ENCODE data around the gene IMPDH1. TPM values are rescaled to one million over a fixed set of nuclear protein-coding genes. Genes with fewer than 3 reads are reported as not detected.

IMPDH1 gene
- total and polyA plus RNA-seq, 4 donors = 25.9 to 136 (median 61.9) TPM

DNA sequence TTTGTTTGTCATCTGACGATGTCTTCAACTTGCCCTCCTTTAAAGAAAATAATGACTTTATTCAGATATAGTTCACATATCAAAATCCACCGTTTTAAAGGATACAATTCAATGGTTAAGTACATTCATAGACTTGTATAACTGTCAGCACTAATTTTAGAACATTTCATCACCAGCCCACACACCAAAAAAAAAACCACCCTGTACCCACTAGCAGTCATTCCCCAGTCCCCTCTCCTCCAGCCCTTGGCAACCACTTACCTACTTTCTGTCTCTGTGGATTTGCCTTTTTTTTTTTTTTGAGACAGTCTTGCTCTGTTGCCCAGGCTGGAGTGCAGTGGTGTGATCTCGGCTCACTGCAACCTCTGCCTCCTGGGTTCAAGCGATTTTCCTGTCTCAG, 40.6 kb upstream of the IMPDH1 start:
- no peak overlapping the region for H3K4me3 ChIP-seq
- peaks cover 0 to 6% (median 0%) of the 10 kb centered on the region in 4 donors for H3K9me3 ChIP-seq (ENCODE audit: control insufficient read depth in 4 of 4, insufficient read depth in 3 of 4, low read length in 3 of 4)
- no peak overlapping the region for H3K9ac ChIP-seq (ENCODE audit: insufficient read depth in 1 of 2, low read length in 2 of 2)
- no peak for TF ChIP-seq CTCF (IDR thresholded peaks at IDR 0.05; ENCODE audit: control extremely low read depth, extremely low read depth)
- H3K36me3 ChIP-seq (ENCODE audit: control insufficient read depth in 4 of 4, insufficient read depth in 4 of 4, low read length in 4 of 4) = no peaks in the 10 kb centered on the region
- 50 to 60% methylated on average over 4 of the region's 4 CpGs for WGBS, 2 donors
- no peak for ATAC-seq (ENCODE audit: insufficient read depth, low FRiP score)
- peaks cover 5 to 20% (median 10%) of the 10 kb centered on the region in 5 donors for H3K4me1 ChIP-seq (ENCODE audit: control insufficient read depth in 5 of 5, insufficient read depth in 5 of 5, low read length in 5 of 5)
- H3K27ac ChIP-seq (ENCODE audit: low read depth in 1 of 2, low read length in 1 of 2) = no peak overlapping the region
- no peaks in the 10 kb centered on the region for H3K27me3 ChIP-seq (ENCODE audit: control insufficient read depth in 3 of 3, insufficient read depth in 3 of 3, low read length in 2 of 3)
- no peak for DNase-seq

DNA sequence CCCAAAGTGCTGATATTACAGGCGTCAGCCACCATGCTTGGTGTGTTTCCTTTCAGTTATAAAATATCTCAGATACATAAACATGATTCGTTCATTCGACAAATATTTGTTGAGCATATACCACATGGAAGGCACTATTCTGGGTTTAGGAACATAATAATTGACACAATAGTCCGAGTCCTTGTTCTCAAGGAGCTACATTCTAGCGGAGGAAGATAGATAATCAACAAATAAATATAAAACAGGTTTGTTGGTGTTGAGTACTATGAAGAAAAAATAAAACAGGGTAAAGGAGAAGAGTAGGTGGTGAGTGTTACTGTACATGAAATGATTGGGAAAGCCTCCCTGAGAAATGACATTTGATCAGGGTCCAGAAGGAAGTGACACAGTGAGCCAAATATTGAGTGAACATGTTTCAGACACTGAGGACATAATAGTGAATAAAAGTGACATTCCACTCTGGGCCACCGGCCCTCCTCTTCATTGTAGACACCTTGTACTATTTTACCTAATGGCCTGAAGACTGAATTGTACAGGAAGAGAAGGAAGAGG, 39.0 kb upstream of the IMPDH1 start:
- Histone ChIP-seq H3K27me3 (ENCODE audit: control insufficient read depth in 3 of 3, insufficient read depth in 3 of 3, low read length in 2 of 3) (no peaks in the 10 kb centered on the region), H3K36me3 (ENCODE audit: control insufficient read depth in 4 of 4, insufficient read depth in 4 of 4, low read length in 4 of 4) (no peaks in the 10 kb centered on the region), H3K4me3 (no peak overlapping the region), H3K9me3 (ENCODE audit: control insufficient read depth in 4 of 4, insufficient read depth in 3 of 4, low read length in 3 of 4) (peaks cover 0 to 6% (median 0%) of the 10 kb centered on the region in 4 donors), H3K4me1 (ENCODE audit: control insufficient read depth in 5 of 5, insufficient read depth in 5 of 5, low read length in 5 of 5) (peaks cover under 1 to 5% (median 3%) of the 10 kb centered on the region in 5 donors), H3K9ac (ENCODE audit: insufficient read depth in 1 of 2, low read length in 2 of 2) (no peak overlapping the region), H3K27ac (ENCODE audit: low read depth in 1 of 2, low read length in 1 of 2) (no peak overlapping the region)
- no peak for DNase-seq
- WGBS, 2 donors = 84 to 87% methylated on average over 6 of the region's 6 CpGs
- no peak for ATAC-seq (ENCODE audit: insufficient read depth, low FRiP score)
- no peak for TF ChIP-seq CTCF (IDR thresholded peaks at IDR 0.05; ENCODE audit: control extremely low read depth, extremely low read depth)

GRCh38 chr7:128447941-128448564, 38.3 kb upstream of the IMPDH1 start:
- no peak overlapping the region for H3K27ac ChIP-seq (ENCODE audit: low read depth in 1 of 2, low read length in 1 of 2)
- no peaks in the 10 kb centered on the region for H3K36me3 ChIP-seq (ENCODE audit: control insufficient read depth in 4 of 4, insufficient read depth in 4 of 4, low read length in 4 of 4)
- H3K9me3 ChIP-seq (ENCODE audit: control insufficient read depth in 4 of 4, insufficient read depth in 3 of 4, low read length in 3 of 4) = peaks cover 0 to 6% (median 0%) of the 10 kb centered on the region in 4 donors
- 72 to 75% methylated on average over 4 of the region's 4 CpGs for WGBS, 2 donors
- peaks cover 0 to 3% (median 0%) of the 10 kb centered on the region in 5 donors for H3K4me1 ChIP-seq (ENCODE audit: control insufficient read depth in 5 of 5, insufficient read depth in 5 of 5, low read length in 5 of 5)
- H3K27me3 ChIP-seq (ENCODE audit: control insufficient read depth in 3 of 3, insufficient read depth in 3 of 3, low read length in 2 of 3) = no peaks in the 10 kb centered on the region
- DNase-seq = no peak
- TF ChIP-seq CTCF (IDR thresholded peaks at IDR 0.05; ENCODE audit: control extremely low read depth, extremely low read depth) = no peak
- H3K9ac ChIP-seq (ENCODE audit: insufficient read depth in 1 of 2, low read length in 2 of 2) = no peak overlapping the region
- no peak overlapping the region for H3K4me3 ChIP-seq
- ATAC-seq (ENCODE audit: insufficient read depth, low FRiP score) = no peak
